ENCODE results near the gene GALNT5. TPM values are rescaled to one million over a fixed set of nuclear protein-coding genes. Genes with fewer than 3 reads are reported as not detected.

The GALNT5 gene
- total and polyA plus RNA-seq, 10 of the 15 experiments (the other 5 are each of a cell fraction or from before 2014, with no cell fraction given) = under 0.01 to 0.25 (median 0.03) TPM; not detected in 4

DNA sequence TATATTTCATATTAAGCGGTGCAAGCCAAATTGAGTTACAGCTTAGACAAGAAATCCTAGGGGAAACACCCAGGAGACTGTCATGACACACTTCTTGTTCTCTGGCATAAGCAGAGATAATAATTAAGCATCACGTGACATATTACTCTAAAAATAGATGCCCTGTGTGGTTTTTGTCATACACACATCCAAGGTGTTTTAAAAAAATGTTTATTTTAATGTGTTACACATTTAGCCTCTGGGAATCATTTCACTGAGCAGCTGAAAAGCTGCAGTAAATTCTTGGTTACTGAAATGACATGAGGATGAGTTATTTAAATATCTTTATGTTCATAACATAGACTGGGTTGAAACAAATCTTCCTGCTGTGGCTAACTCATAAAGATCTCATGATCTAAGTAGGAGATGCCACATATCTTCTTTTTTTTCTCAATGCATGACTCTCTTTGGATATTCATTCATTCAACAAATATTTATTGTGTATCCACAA lies 106.2 kb downstream of the GALNT5 start (continued):
- TF ChIP-seq MEF2A (IDR thresholded peaks at IDR 0.05; ENCODE audit: insufficient read depth, low read depth, low read length) = peak; percentile 76
- TF ChIP-seq SMAD1 (IDR thresholded peaks at IDR 0.05; ENCODE audit: low read depth, partially characterized antibody) = no peak
- peak; percentile 46 for TF ChIP-seq SKIL (IDR thresholded peaks at IDR 0.05; ENCODE audit: low read depth, poor library complexity, severe bottlenecking)
- no peak for TF ChIP-seq ZNF207 (IDR thresholded peaks at IDR 0.05; ENCODE audit: borderline replicate concordance)
- TF ChIP-seq ESRRA (IDR thresholded peaks at IDR 0.05; ENCODE audit: low read length) = no peak
- TF ChIP-seq PAX8 (IDR thresholded peaks at IDR 0.05) = no peak
- peak; percentile 29; the same call in 1 of the 2 replicates for TF ChIP-seq ATF7 (IDR thresholded peaks at IDR 0.05; ENCODE audit: low read depth)
- TF ChIP-seq, protein P1, sequence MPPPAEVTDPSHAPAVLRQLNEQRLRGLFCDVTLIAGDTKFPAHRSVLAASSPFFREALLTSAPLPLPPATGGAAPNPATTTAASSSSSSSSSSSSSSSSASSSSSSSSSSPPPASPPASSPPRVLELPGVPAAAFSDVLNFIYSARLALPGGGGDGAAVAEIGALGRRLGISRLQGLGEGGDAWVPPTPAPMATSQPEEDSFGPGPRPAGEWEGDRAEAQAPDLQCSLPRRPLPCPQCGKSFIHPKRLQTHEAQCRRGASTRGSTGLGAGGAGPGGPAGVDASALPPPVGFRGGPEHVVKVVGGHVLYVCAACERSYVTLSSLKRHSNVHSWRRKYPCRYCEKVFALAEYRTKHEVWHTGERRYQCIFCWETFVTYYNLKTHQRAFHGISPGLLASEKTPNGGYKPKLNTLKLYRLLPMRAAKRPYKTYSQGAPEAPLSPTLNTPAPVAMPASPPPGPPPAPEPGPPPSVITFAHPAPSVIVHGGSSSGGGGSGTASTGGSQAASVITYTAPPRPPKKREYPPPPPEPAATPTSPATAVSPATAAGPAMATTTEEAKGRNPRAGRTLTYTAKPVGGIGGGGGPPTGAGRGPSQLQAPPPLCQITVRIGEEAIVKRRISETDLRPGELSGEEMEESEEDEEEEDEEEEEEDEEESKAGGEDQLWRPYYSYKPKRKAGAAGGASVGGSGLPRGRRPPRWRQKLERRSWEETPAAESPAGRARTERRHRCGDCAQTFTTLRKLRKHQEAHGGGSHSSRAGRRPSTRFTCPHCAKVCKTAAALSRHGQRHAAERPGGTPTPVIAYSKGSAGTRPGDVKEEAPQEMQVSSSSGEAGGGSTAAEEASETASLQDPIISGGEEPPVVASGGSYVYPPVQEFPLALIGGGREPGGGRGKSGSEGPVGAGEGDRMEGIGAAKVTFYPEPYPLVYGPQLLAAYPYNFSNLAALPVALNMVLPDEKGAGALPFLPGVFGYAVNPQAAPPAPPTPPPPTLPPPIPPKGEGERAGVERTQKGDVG (CRISPR knock-in tag; IDR thresholded peaks at IDR 0.05) = 0 out of 2 replicates have a peak, but pooled peaks have one; percentile 20
- TF ChIP-seq ATF2 (IDR thresholded peaks at IDR 0.05; ENCODE audit: low read length) = peak; percentile 11; the same call in 1 of the 2 replicates
- peak; percentile 76 for TF ChIP-seq MTA2 (IDR thresholded peaks at IDR 0.05; ENCODE audit: low read depth)
- peak; percentile 52; the same call in 1 of the 2 replicates for TF ChIP-seq PRDM15 (CRISPR knock-in tag; IDR thresholded peaks at IDR 0.05)
- no peak for TF ChIP-seq EED (IDR thresholded peaks at IDR 0.05; ENCODE audit: low read depth)

Measured in GM12878 (cell line).